OCI-LY7 (cell line): ENCODE measurements around the gene KCNB1.

Experiments used
- EZH2phosphoT487 ChIP-seq: fragments of 200-600 bp; sonication (generic); IDR thresholded peaks from 2 replicates; pipeline ENCODE4 v1.6.1; 2018; ENCODE audit warnings: low read depth, borderline replicate concordance, mild to moderate bottlenecking, mixed run types, antibody characterized with exemption, low read length, moderate library complexity, mixed read lengths
- TF ChIP-seq, protein P1 (sequence below): fragments of 200-600 bp; sonication (generic); conservative IDR thresholded peaks from 2 replicates; pipeline ENCODE4 v1.5.1; 2014; ENCODE audit warnings: mild to moderate bottlenecking, antibody characterized with exemption, low read length, moderate library complexity, mixed read lengths

- no peak for TF ChIP-seq EZH2phosphoT487
- TF ChIP-seq, protein P1, sequence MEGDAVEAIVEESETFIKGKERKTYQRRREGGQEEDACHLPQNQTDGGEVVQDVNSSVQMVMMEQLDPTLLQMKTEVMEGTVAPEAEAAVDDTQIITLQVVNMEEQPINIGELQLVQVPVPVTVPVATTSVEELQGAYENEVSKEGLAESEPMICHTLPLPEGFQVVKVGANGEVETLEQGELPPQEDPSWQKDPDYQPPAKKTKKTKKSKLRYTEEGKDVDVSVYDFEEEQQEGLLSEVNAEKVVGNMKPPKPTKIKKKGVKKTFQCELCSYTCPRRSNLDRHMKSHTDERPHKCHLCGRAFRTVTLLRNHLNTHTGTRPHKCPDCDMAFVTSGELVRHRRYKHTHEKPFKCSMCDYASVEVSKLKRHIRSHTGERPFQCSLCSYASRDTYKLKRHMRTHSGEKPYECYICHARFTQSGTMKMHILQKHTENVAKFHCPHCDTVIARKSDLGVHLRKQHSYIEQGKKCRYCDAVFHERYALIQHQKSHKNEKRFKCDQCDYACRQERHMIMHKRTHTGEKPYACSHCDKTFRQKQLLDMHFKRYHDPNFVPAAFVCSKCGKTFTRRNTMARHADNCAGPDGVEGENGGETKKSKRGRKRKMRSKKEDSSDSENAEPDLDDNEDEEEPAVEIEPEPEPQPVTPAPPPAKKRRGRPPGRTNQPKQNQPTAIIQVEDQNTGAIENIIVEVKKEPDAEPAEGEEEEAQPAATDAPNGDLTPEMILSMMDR, result no peak
These were observed 130.7 kb downstream of the KCNB1 start for GRCh38 chr20:49351775-49352174.
